BE2C (cell line): Measurements from ENCODE around the gene ATAD2B.
"Not testable (repeated sequence)": the region's sequence is repeated elsewhere in the genome, so short reads cannot be mapped to it uniquely, and the experiment has no call there.

Source experiments
- DNase-seq: peaks from one replicate; pipeline ENCODE4 v3.0.0-alpha.2; 2020
- H3K27me3 ChIP-seq: fragments of 250-450 bp; sonication (Bioruptor Pico); 2 replicates; pipeline ENCODE4 v1.5.1; 2020; ENCODE audit warnings: mild to moderate bottlenecking
- H3K36me3 ChIP-seq: fragments of 250-450 bp; sonication (Bioruptor Pico); 2 replicates; pipeline ENCODE4 v1.5.1; 2020; ENCODE audit warnings: mild to moderate bottlenecking
- H3K4me1 ChIP-seq: fragments of 250-450 bp; sonication (Bioruptor Pico); 2 replicates; pipeline ENCODE4 v1.5.1; 2020
- H3K4me3 ChIP-seq: 2 replicates; pipeline ENCODE4 v1.5.1; 2011; ENCODE audit warnings: low read depth, low read length
- H3K9me3 ChIP-seq: fragments of 250-450 bp; sonication (Bioruptor Pico); 2 replicates; pipeline ENCODE4 v1.5.1; 2020
- CTCF ChIP-seq: IDR thresholded peaks from 2 replicates; pipeline ENCODE4 v1.5.1; 2012; ENCODE audit warnings: mild to moderate bottlenecking, low read depth, low read length

Gene ATAD2B

GRCh38 chr2:23788100-23788499 is 138.8 kb downstream of the ATAD2B start:
- Histone ChIP-seq H3K4me3 (no peak overlapping the region), H3K36me3 (peaks cover 3% of the 10 kb centered on the region), H3K4me1 (no peaks in the 10 kb centered on the region; the same call in 1 of the 2 replicates), H3K27me3 (no peaks in the 10 kb centered on the region), H3K9me3 (no peaks in the 10 kb centered on the region)
- DNase-seq: no peak
- TF ChIP-seq CTCF: no peak

- Histone ChIP-seq H3K36me3 (peaks cover 14% of the 10 kb centered on the region), H3K9me3 (no peaks in the 10 kb centered on the region), H3K4me3 (no peak overlapping the region), H3K27me3 (no peaks in the 10 kb centered on the region), H3K4me1 (no peaks in the 10 kb centered on the region)
- no peak for DNase-seq
- no peak for TF ChIP-seq CTCF
These were observed 142.0 kb downstream of the ATAD2B start for GRCh38 chr2:23784971-23785370.

GRCh38 chr2:23782646-23783045 is 144.3 kb downstream of the ATAD2B start:
- H3K4me1 ChIP-seq: no peaks in the 10 kb centered on the region
- DNase-seq: no peak
- H3K9me3 ChIP-seq: no peaks in the 10 kb centered on the region
- no peak for TF ChIP-seq CTCF
- H3K4me3 ChIP-seq: no peak overlapping the region
- H3K36me3 ChIP-seq: peaks cover 14% of the 10 kb centered on the region
- no peaks in the 10 kb centered on the region for H3K27me3 ChIP-seq

- TF ChIP-seq CTCF: no peak
- Histone ChIP-seq H3K36me3 (peaks cover 16% of the 10 kb centered on the region), H3K4me1 (no peaks in the 10 kb centered on the region), H3K4me3 (no peak overlapping the region), H3K9me3 (no peaks in the 10 kb centered on the region), H3K27me3 (no peaks in the 10 kb centered on the region)
- no peak for DNase-seq
These were observed 144.8 kb downstream of the ATAD2B start for GRCh38 chr2:23782126-23782525.

GRCh38 chr2:23780465-23780864 is 146.5 kb downstream of the ATAD2B start:
- not testable (repeated sequence) for H3K9me3 ChIP-seq, DNase-seq, H3K27me3 ChIP-seq, H3K4me3 ChIP-seq, H3K4me1 ChIP-seq
- peaks cover 17% of the 10 kb centered on the region for H3K36me3 ChIP-seq

GRCh38 chr2:23777826-23778225 is 149.1 kb downstream of the ATAD2B start:
- no peak for DNase-seq
- no peaks in the 10 kb centered on the region for H3K27me3 ChIP-seq
- H3K36me3 ChIP-seq: peaks cover 15% of the 10 kb centered on the region
- H3K4me1 ChIP-seq: no peaks in the 10 kb centered on the region
- H3K9me3 ChIP-seq: no peaks in the 10 kb centered on the region
- no peak for TF ChIP-seq CTCF
- no peak overlapping the region for H3K4me3 ChIP-seq

- H3K27me3 ChIP-seq: no peaks in the 10 kb centered on the region
- no peaks in the 10 kb centered on the region for H3K9me3 ChIP-seq
- DNase-seq: no peak
- H3K4me3 ChIP-seq: no peak overlapping the region
- TF ChIP-seq CTCF: no peak
- peaks cover 7% of the 10 kb centered on the region; the same call in 1 of the 2 replicates for H3K36me3 ChIP-seq
- no peaks in the 10 kb centered on the region for H3K4me1 ChIP-seq
These were observed 150.9 kb downstream of the ATAD2B start for GRCh38 chr2:23776021-23776420.
